ENCODE results near the gene PADI1.

DNA sequence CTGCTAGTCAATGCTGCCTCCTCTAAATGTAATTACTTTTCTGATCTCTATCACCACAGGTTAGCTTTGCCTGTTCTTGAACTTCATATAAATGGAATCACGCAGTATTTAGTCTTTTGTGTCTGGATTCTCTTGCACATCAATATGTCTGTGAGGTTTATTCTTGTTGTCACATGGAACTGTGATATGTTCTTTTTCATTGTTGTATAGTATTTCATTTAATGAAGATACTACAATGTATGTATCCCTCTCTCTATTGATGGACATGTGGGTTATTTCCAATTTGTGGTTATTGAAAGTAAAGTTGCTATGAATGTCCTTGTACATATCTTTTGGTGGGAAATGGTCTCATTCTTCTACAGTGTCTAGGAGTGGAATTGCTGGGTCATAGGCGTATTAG, 16.7 kb upstream of the PADI1 start:
- no peak for TF ChIP-seq POLR2A (IDR thresholded peaks at IDR 0.05)
- TF ChIP-seq, protein P1, sequence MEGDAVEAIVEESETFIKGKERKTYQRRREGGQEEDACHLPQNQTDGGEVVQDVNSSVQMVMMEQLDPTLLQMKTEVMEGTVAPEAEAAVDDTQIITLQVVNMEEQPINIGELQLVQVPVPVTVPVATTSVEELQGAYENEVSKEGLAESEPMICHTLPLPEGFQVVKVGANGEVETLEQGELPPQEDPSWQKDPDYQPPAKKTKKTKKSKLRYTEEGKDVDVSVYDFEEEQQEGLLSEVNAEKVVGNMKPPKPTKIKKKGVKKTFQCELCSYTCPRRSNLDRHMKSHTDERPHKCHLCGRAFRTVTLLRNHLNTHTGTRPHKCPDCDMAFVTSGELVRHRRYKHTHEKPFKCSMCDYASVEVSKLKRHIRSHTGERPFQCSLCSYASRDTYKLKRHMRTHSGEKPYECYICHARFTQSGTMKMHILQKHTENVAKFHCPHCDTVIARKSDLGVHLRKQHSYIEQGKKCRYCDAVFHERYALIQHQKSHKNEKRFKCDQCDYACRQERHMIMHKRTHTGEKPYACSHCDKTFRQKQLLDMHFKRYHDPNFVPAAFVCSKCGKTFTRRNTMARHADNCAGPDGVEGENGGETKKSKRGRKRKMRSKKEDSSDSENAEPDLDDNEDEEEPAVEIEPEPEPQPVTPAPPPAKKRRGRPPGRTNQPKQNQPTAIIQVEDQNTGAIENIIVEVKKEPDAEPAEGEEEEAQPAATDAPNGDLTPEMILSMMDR (IDR thresholded peaks at IDR 0.05) = no peak
